B cell (primary cell): ENCODE measurements around the gene NUSAP1. TPM values are rescaled to one million over a fixed set of nuclear protein-coding genes. Genes with fewer than 3 reads are reported as not detected.
A peak's percentile ranks its signal among the peaks of the same experiment; 100 is the strongest.

Experiments
- ATAC-seq: fragments of 200-7000 bp; cut with Tn5 transposase; one replicate; pipeline ENCODE4 v1.10.0; 2021; ENCODE audit warnings: low read depth, mild to moderate bottlenecking, moderate number of reproducible peaks, moderate library complexity
- CTCF ChIA-PET: fragments of 350-600 bp; sonication (Branson Sonifier 250); formaldehyde crosslinking; loops from one replicate; lab custom pipeline; 2021; ENCODE audit warnings: antibody characterized with exemption, inconsistent platforms; lab: Charles Lee
- POLR2A ChIA-PET: fragments of 350-600 bp; sonication (Branson Sonifier 250); formaldehyde crosslinking; loops from one replicate; lab custom pipeline; 2021; ENCODE audit warnings: antibody characterized with exemption; lab: Charles Lee
- DNase-seq: peaks from one replicate; pipeline ENCODE4 v3.0.0; 2013
- H2AFZ ChIP-seq: 2 replicates; pipeline ENCODE4 v1.6.1; 2012; ENCODE audit warnings: mild to moderate bottlenecking, low read depth, low read length; ENCODE audit not compliant: insufficient read depth, poor library complexity, severe bottlenecking
- H3K27ac ChIP-seq, 2 donors: 1 replicate in 1 of 2; 2 replicates in 1 of 2; pipeline ENCODE4 v1.5.1; 2012 to 2013; ENCODE audit warnings: low read length in 2 of 2, mild to moderate bottlenecking in 2 of 2, moderate library complexity in 1 of 2
- H3K27me3 ChIP-seq, 4 experiments: fragments of 200-600 bp in 1 of 4; sonication (generic) in 1 of 4; replicated peaks in 1 of 4; 1 replicate in 2 of 4; 2 replicates in 2 of 4; pipeline versions ENCODE4 v1.6.1 to v1.7.0; 2013 to 2016; ENCODE audit warnings: low read length in 3 of 4, mild to moderate bottlenecking in 2 of 4, mixed read lengths in 1 of 4, moderate library complexity in 1 of 4; ENCODE audit not compliant: insufficient read depth in 4 of 4, control insufficient read depth in 3 of 4; ENCODE audit errors: control extremely low read depth in 1 of 4
- H3K36me3 ChIP-seq, 2 experiments: replicated peaks in 1 of 2; 1 replicate in 1 of 2; 2 replicates in 1 of 2; pipeline versions ENCODE4 v1.6.1 to v1.7.1; 2013; ENCODE audit warnings: low read length in 1 of 2; ENCODE audit not compliant: insufficient read depth in 2 of 2, control insufficient read depth in 1 of 2; ENCODE audit errors: control extremely low read depth in 1 of 2, extremely low read depth in 1 of 2
- H3K4me1 ChIP-seq, 2 donors: fragments of 200-600 bp in 1 of 2; sonication (generic) in 1 of 2; 1 replicate in 1 of 2; 2 replicates in 1 of 2; pipeline versions ENCODE4 v1.5.1 to v1.6.1; 2013 to 2017; ENCODE audit warnings: low read length in 2 of 2; ENCODE audit not compliant: control insufficient read depth in 2 of 2, insufficient read depth in 2 of 2
- H3K4me2 ChIP-seq: replicated peaks from 2 replicates; pipeline ENCODE3; 2012; ENCODE audit warnings: mild to moderate bottlenecking, low read depth, low read length; ENCODE audit not compliant: poor library complexity, severe bottlenecking
- H3K4me3 ChIP-seq, 5 experiments: fragments of 200-600 bp in 1 of 5; sonication (generic) in 1 of 5; 1 replicate in 3 of 5; 2 replicates in 2 of 5; pipeline versions ENCODE4 v1.5.1 to v1.7.0; 2011 to 2016; ENCODE audit warnings: low read length in 4 of 5, mild to moderate bottlenecking in 4 of 5, low read depth in 2 of 5, control low read depth in 1 of 5, moderate library complexity in 1 of 5; ENCODE audit not compliant: insufficient read depth in 1 of 5; ENCODE audit errors: control extremely low read depth in 1 of 5, extremely low read depth in 1 of 5
- H3K79me2 ChIP-seq: fragments of 200-600 bp; sonication (generic); one replicate; pipeline ENCODE4 v1.6.0; 2016; ENCODE audit warnings: low read length; ENCODE audit not compliant: control insufficient read depth, insufficient read depth
- H3K9ac ChIP-seq: fragments of 200-600 bp; sonication (generic); 2 replicates; pipeline ENCODE4 v1.6.1; 2017; ENCODE audit warnings: mild to moderate bottlenecking, low read length, moderate library complexity
- H3K9me3 ChIP-seq, 3 donors: one replicate each; pipeline versions ENCODE4 v1.6.1 to v1.7.1; 2013; ENCODE audit warnings: low read length in 2 of 3; ENCODE audit not compliant: control insufficient read depth in 2 of 3, insufficient read depth in 1 of 3; ENCODE audit errors: control extremely low read depth in 1 of 3
- H4K20me1 ChIP-seq: 2 replicates; pipeline ENCODE4 v1.6.0; 2012; ENCODE audit warnings: mild to moderate bottlenecking, low read length; ENCODE audit not compliant: insufficient read depth, control insufficient read depth, poor library complexity, severe bottlenecking
- H3K27ac Mint-ChIP-seq: one replicate; pipeline ENCODE4 v1.8.0; 2021; ENCODE audit warnings: mixed read lengths
- H3K27me3 Mint-ChIP-seq: one replicate; pipeline ENCODE4 v1.8.0; 2021; ENCODE audit warnings: mixed read lengths
- H3K4me1 Mint-ChIP-seq: one replicate; pipeline ENCODE4 v1.8.0; 2021; ENCODE audit warnings: mixed read lengths
- H3K4me3 Mint-ChIP-seq: one replicate; pipeline ENCODE4 v1.8.0; 2021; ENCODE audit warnings: mixed read lengths
- H3K9me3 Mint-ChIP-seq: one replicate; pipeline ENCODE4 v1.8.0; 2022; ENCODE audit warnings: mixed read lengths; ENCODE audit not compliant: insufficient read depth
- EZH2 ChIP-seq: IDR thresholded peaks from 2 replicates; pipeline ENCODE4 v1.6.1; 2012; ENCODE audit warnings: borderline replicate concordance, low read depth, mild to moderate bottlenecking, moderate library complexity, low read length; ENCODE audit not compliant: insufficient read depth, poor library complexity, severe bottlenecking
- WGBS: methylation state at CpG from one replicate; pipeline ENCODE4 v1.1.5; 2013; ENCODE audit warnings: missing lambda C conversion rate; ENCODE audit not compliant: insufficient coverage; 5-methylcytosine and 5-hydroxymethylcytosine counted together
- intact Hi-C: fragments of 100-400 bp; cut with micrococcal nuclease; formaldehyde crosslinking; loops from one replicate; pipeline ENCODE4 v1.10.0; 2022
- polyA plus RNA-seq: library from polyadenylated mRNA; depleted of rRNA; stranded (reverse); fragments of >200 nt; gene quantifications from 2 replicates; pipeline ENCODE4 v1.2.3, GENCODE V29; 2012
- total RNA-seq, 2 donors: library from RNA; stranded (reverse); fragments of 120-200 nt in 1 of 2; gene quantifications; 1 replicate in 1 of 2; 2 replicates in 1 of 2; pipeline versions ENCODE4 v1.2.3 to v1.2.4, GENCODE V29; 2013 to 2022
- TF ChIP-seq, protein P1 (sequence below): fragments of 200-600 bp; IDR thresholded peaks from one replicate; pipeline ENCODE4 v1.8.0; 2022; ENCODE audit warnings: antibody characterized with exemption, mild to moderate bottlenecking

NUSAP1 gene
- total and polyA plus RNA-seq, 2 donors (not counting 1 experiment from before 2014, with no cell fraction given): 5.4 to 8.3 TPM

DNA sequence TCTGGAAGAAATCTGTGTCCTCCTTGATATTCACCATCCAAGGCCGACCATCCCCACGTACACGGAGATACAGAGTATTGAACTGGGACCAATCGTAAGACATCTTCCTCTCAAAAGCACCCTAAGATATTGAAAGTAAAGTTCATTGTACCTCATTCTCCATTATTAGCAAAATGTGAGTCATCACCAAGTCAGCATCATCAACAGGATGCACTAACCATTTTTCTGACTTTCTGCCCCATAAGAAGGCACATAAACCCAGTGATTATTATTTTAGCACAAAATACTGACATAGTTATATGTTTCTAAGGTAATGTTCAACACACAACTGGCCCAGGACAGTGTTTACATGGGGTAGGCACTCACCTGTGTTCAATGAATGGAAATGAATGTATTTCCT, 62.2 kb downstream of the NUSAP1 start:
- H3K27ac Mint-ChIP-seq: no peak overlapping the region
- H3K4me1 Mint-ChIP-seq: peaks cover 17% of the 10 kb centered on the region
- H3K27ac ChIP-seq: no peak overlapping the region

DNA sequence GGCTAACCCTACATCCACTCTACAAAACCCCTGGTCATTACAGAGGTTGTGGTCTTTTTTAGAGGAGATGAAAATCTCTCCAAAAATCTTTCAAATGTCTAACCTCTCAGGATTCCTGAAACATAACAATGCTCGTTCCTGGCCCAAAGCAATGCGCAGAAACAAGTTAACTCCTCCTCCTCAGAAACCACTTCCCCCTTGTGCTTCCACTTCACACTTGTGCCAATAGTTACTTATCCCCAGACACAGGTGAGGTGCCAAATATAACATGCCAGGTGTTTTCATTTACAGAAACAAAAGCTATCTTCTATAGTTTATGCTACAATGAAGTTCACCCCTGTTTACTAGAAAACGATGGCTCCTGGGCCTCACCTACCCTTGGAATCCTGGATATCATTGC, 63.4 kb downstream of the NUSAP1 start:
- no peak for ATAC-seq
- CTCF ChIA-PET: no interaction called here
- POLR2A ChIA-PET: no interaction called here
- H3K27me3 Mint-ChIP-seq: no peaks in the 10 kb centered on the region
- peaks cover 6 to 9% of the 10 kb centered on the region in 2 donors for H3K4me1 ChIP-seq
- H3K4me2 ChIP-seq: no peak overlapping the region
- no peak for DNase-seq
- H3K36me3 ChIP-seq: peaks cover 3 to 24% of the 10 kb centered on the region in 2 experiments
- TF ChIP-seq, protein P1, sequence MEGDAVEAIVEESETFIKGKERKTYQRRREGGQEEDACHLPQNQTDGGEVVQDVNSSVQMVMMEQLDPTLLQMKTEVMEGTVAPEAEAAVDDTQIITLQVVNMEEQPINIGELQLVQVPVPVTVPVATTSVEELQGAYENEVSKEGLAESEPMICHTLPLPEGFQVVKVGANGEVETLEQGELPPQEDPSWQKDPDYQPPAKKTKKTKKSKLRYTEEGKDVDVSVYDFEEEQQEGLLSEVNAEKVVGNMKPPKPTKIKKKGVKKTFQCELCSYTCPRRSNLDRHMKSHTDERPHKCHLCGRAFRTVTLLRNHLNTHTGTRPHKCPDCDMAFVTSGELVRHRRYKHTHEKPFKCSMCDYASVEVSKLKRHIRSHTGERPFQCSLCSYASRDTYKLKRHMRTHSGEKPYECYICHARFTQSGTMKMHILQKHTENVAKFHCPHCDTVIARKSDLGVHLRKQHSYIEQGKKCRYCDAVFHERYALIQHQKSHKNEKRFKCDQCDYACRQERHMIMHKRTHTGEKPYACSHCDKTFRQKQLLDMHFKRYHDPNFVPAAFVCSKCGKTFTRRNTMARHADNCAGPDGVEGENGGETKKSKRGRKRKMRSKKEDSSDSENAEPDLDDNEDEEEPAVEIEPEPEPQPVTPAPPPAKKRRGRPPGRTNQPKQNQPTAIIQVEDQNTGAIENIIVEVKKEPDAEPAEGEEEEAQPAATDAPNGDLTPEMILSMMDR: no peak
- TF ChIP-seq EZH2: no peak
- peak overlapping the region; percentile 50 for H3K27ac Mint-ChIP-seq
- H4K20me1 ChIP-seq: no peaks in the 10 kb centered on the region
- intact Hi-C loops: no loop called here
- peak overlapping the region; percentile 60 for H3K4me3 Mint-ChIP-seq
- H3K9ac ChIP-seq: no peak overlapping the region
- WGBS: 61% methylated on average over 3 of the region's 3 CpGs
- no peaks in the 10 kb centered on the region for H3K9me3 ChIP-seq
- H3K4me3 ChIP-seq: no peak overlapping the region
- no peak overlapping the region for H3K27ac ChIP-seq
- peaks cover 19% of the 10 kb centered on the region for H3K4me1 Mint-ChIP-seq
- peaks cover 6% of the 10 kb centered on the region for H3K79me2 ChIP-seq
- H2AFZ ChIP-seq: no peak overlapping the region
- H3K27me3 ChIP-seq: no peaks in the 10 kb centered on the region
- H3K9me3 Mint-ChIP-seq: no peaks in the 10 kb centered on the region

More for the DNA sequence above, 62.2 kb downstream of the NUSAP1 start:
- no peak for ATAC-seq
- Histone ChIP-seq H3K36me3 (peaks cover 3 to 27% of the 10 kb centered on the region in 2 experiments), H3K9me3 (no peaks in the 10 kb centered on the region), H2AFZ (no peak overlapping the region), H3K27me3 (no peaks in the 10 kb centered on the region), H3K4me3 (no peak overlapping the region), H3K4me1 (peaks cover 6 to 9% of the 10 kb centered on the region in 2 donors), H4K20me1 (no peaks in the 10 kb centered on the region), H3K9ac (no peak overlapping the region), H3K4me2 (no peak overlapping the region), H3K79me2 (peaks cover 6% of the 10 kb centered on the region)
- POLR2A ChIA-PET: no interaction called here
- Mint-ChIP-seq H3K9me3 (no peaks in the 10 kb centered on the region), H3K4me3 (no peak overlapping the region), H3K27me3 (no peaks in the 10 kb centered on the region)
- CTCF ChIA-PET: no interaction called here
- intact Hi-C loops: no loop called here
- DNase-seq: no peak
- TF ChIP-seq, protein P1: no peak
- no peak for TF ChIP-seq EZH2
- no CpG with 5 or more reads among the region's 4 CpGs for WGBS
